WTC11 (cell line): Measurements from ENCODE around the gene HTATIP2.

Experiments used
- ATF6 ChIP-seq: sonication (generic); formaldehyde crosslinking; IDR thresholded peaks from 2 replicates; pipeline ENCODE4 v1.8.1; 2023; ENCODE audit warnings: mild to moderate bottlenecking, missing genetic modification reagents
- CTCF ChIP-seq: fragments of 200-600 bp; IDR thresholded peaks from 2 replicates; pipeline ENCODE4 v1.8.0; 2022; ENCODE audit warnings: antibody characterized with exemption
- E2F1 ChIP-seq: sonication (generic); formaldehyde crosslinking; IDR thresholded peaks from 2 replicates; pipeline ENCODE4 v1.8.0; 2022; ENCODE audit warnings: mild to moderate bottlenecking, missing genetic modification reagents
- FOXK1 ChIP-seq: sonication (generic); formaldehyde crosslinking; IDR thresholded peaks from 2 replicates; pipeline ENCODE4 v1.8.0; 2022; ENCODE audit warnings: mild to moderate bottlenecking, moderate library complexity, missing genetic modification reagents
- IRF2 ChIP-seq: sonication (generic); formaldehyde crosslinking; IDR thresholded peaks from 2 replicates; pipeline ENCODE4 v1.8.0; 2022; ENCODE audit warnings: low read depth, missing genetic modification reagents, borderline replicate concordance

- TF ChIP-seq CTCF (no peak), FOXK1 (CRISPR knock-in tag) (no peak), IRF2 (no peak), ATF6 (CRISPR knock-in tag) (no peak), E2F1 (no peak)
Measured at GRCh38 chr11:20397281-20397680, 33.8 kb downstream of the HTATIP2 start.
